Thyroid gland (tissue), 4 donors: ENCODE measurements around the gene PI4K2A.

Experiments used
- CTCF ChIP-seq, 6 experiments: fragments of 200-600 bp in 3 of 6; fragments of 450-650 bp in 3 of 6; sonication (generic) in 3 of 6; IDR thresholded peaks; one replicate each; pipeline ENCODE4 v1.5.1; 2016 to 2019; ENCODE audit warnings: antibody characterized with exemption in 6 of 6, mild to moderate bottlenecking in 2 of 6, inconsistent platforms in 1 of 6, moderate library complexity in 1 of 6
- POLR2A ChIP-seq, 2 donors: fragments of 450-650 bp; IDR thresholded peaks; one replicate each; pipeline ENCODE4 v1.6.1; 2017; ENCODE audit warnings: antibody characterized with exemption in 2 of 2, mild to moderate bottlenecking in 2 of 2, moderate library complexity in 1 of 2

DNA sequence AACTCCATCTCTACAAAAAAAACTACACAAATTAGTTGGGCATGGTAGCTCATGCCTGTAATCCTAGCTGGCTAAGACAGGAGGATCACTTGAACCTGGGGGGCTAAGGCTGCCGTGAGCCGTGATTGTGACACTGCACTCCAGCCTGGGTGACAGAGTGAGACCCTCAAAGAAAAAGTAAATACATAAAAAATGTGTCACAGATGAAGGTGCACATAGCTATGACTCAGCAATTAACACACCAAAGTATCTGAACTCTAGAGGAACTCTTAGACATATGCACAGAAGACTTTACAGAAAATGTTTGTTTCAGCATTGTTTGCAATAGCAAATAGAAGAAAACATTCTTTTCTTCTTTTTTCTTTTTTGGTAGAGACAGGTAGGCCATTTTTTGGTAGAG lies 42.7 kb upstream of the PI4K2A start:
- TF ChIP-seq POLR2A (IDR thresholded peaks at IDR 0.05) = no peak
- TF ChIP-seq CTCF (IDR thresholded peaks at IDR 0.05) = no peak
